Mesodermal cell (in vitro differentiated cells): ENCODE results near the gene NUTM2G.
"Not testable (repeated sequence)": the region's sequence is repeated elsewhere in the genome, so short reads cannot be mapped to it uniquely, and the experiment has no call there.

Experiments used
- H3K27ac ChIP-seq: 2 replicates; pipeline ENCODE4 v1.7.0; 2013; ENCODE audit warnings: mild to moderate bottlenecking, low read depth, low read length, moderate library complexity; ENCODE audit not compliant: severe bottlenecking
- H3K36me3 ChIP-seq: 2 replicates; pipeline ENCODE4 v1.7.1; 2013; ENCODE audit warnings: mild to moderate bottlenecking, low read length, moderate library complexity; ENCODE audit not compliant: control insufficient read depth, insufficient read depth
- H3K4me1 ChIP-seq: one replicate; pipeline ENCODE4 v1.7.1; 2013; ENCODE audit warnings: mild to moderate bottlenecking, low read length; ENCODE audit not compliant: insufficient read depth, control insufficient read depth, poor library complexity, severe bottlenecking
- H3K4me3 ChIP-seq: 2 replicates; pipeline ENCODE4 v1.7.0; 2013; ENCODE audit warnings: low read length, control low read depth, mild to moderate bottlenecking; ENCODE audit not compliant: insufficient read depth, poor library complexity, severe bottlenecking; ENCODE audit errors: extremely low read depth
- H3K9me3 ChIP-seq: 2 replicates; pipeline ENCODE4 v1.7.1; 2013; ENCODE audit warnings: mild to moderate bottlenecking, low read length, moderate library complexity; ENCODE audit not compliant: control insufficient read depth
- WGBS, 2 experiments: methylation state at CpG; one replicate each; pipeline ENCODE4 v1.1.5; 2013; ENCODE audit warnings: missing lambda C conversion rate in 2 of 2; ENCODE audit not compliant: insufficient coverage in 2 of 2; 5-methylcytosine and 5-hydroxymethylcytosine counted together

The NUTM2G gene

GRCh38 chr9:96916531-96916930 lies 12.1 kb upstream of the NUTM2G start:
- not testable (repeated sequence) for H3K27ac ChIP-seq, H3K9me3 ChIP-seq, H3K4me3 ChIP-seq, H3K4me1 ChIP-seq, H3K36me3 ChIP-seq
- WGBS, 2 experiments, result no CpG with 5 or more reads among the region's 6 CpGs

GRCh38 chr9:96918550-96918949 lies 10.1 kb upstream of the NUTM2G start:
- H3K4me1 ChIP-seq, H3K9me3 ChIP-seq, H3K36me3 ChIP-seq, H3K27ac ChIP-seq, H3K4me3 ChIP-seq: not testable (repeated sequence)
- no CpG with 5 or more reads among the region's 6 CpGs for WGBS, 2 experiments

- H3K36me3 ChIP-seq, H3K9me3 ChIP-seq, H3K4me3 ChIP-seq, H3K27ac ChIP-seq, H3K4me1 ChIP-seq: not testable (repeated sequence)
- no CpG with 5 or more reads among the region's 4 CpGs for WGBS, 2 experiments
Measured at GRCh38 chr9:96920803-96921202, 7.8 kb upstream of the NUTM2G start.

- not testable (repeated sequence) for H3K4me3 ChIP-seq, H3K4me1 ChIP-seq, H3K9me3 ChIP-seq, H3K36me3 ChIP-seq, H3K27ac ChIP-seq
- WGBS, 2 experiments, result no CpG with 5 or more reads among the region's 5 CpGs
Measured at GRCh38 chr9:96925587-96925986, 3.1 kb upstream of the NUTM2G start.

- H3K27ac ChIP-seq, H3K9me3 ChIP-seq, H3K4me3 ChIP-seq, H3K36me3 ChIP-seq, H3K4me1 ChIP-seq: not testable (repeated sequence)
- 81 to 100% methylated on average over 1 to 6 of the region's 13 CpGs for WGBS, 2 experiments
Measured at GRCh38 chr9:96931665-96932064, 3.0 kb downstream of the NUTM2G start.

GRCh38 chr9:96934097-96934496 lies 5.5 kb downstream of the NUTM2G start:
- not testable (repeated sequence) for H3K4me3 ChIP-seq, H3K27ac ChIP-seq, H3K36me3 ChIP-seq, H3K4me1 ChIP-seq, H3K9me3 ChIP-seq
- 89 to 100% methylated on average over 3 of the region's 14 CpGs for WGBS, 2 experiments

GRCh38 chr9:96934706-96935105 lies 6.1 kb downstream of the NUTM2G start:
- H3K36me3 ChIP-seq, H3K4me3 ChIP-seq, H3K27ac ChIP-seq, H3K9me3 ChIP-seq, H3K4me1 ChIP-seq: not testable (repeated sequence)
- no CpG with 5 or more reads among the region's 5 CpGs for WGBS, 2 experiments

- not testable (repeated sequence) for H3K36me3 ChIP-seq, H3K27ac ChIP-seq, H3K9me3 ChIP-seq, H3K4me3 ChIP-seq, H3K4me1 ChIP-seq
- WGBS, 2 experiments, result 83 to 100% methylated on average over 4 of the region's 15 CpGs
Measured at GRCh38 chr9:96935401-96935800, 6.8 kb downstream of the NUTM2G start.

- not testable (repeated sequence) for H3K4me1 ChIP-seq, H3K36me3 ChIP-seq, H3K9me3 ChIP-seq, H3K4me3 ChIP-seq, H3K27ac ChIP-seq
- no CpG with 5 or more reads among the region's 3 CpGs for WGBS, 2 experiments
Measured at GRCh38 chr9:96937442-96937841, 8.8 kb downstream of the NUTM2G start.

- not testable (repeated sequence) for H3K9me3 ChIP-seq, H3K36me3 ChIP-seq, H3K4me1 ChIP-seq, H3K27ac ChIP-seq, H3K4me3 ChIP-seq
- WGBS, 2 experiments, result no CpG with 5 or more reads among the region's 10 CpGs
Measured at GRCh38 chr9:96938957-96939665, 10.5 kb downstream of the NUTM2G start.

GRCh38 chr9:96940982-96941381 lies 12.3 kb downstream of the NUTM2G start:
- WGBS, 2 experiments, result no CpG with 5 or more reads among the region's 7 CpGs
- not testable (repeated sequence) for H3K27ac ChIP-seq, H3K4me3 ChIP-seq, H3K36me3 ChIP-seq, H3K4me1 ChIP-seq, H3K9me3 ChIP-seq
